H9 (cell line): ENCODE results near the gene CKB. TPM values are rescaled to one million over a fixed set of nuclear protein-coding genes. Genes with fewer than 3 reads are reported as not detected.

Experiments used
- DNase-seq: peaks from one replicate; pipeline ENCODE4 v3.0.0-alpha.2; 2017
- H2AFZ ChIP-seq: one replicate; pipeline ENCODE4 v1.6.1; 2013; ENCODE audit warnings: mild to moderate bottlenecking, low read length, control low read depth, moderate library complexity
- H2AK5ac ChIP-seq: 2 replicates; pipeline ENCODE4 v1.6.1; 2013; ENCODE audit warnings: low read length, control low read depth, mixed read lengths; ENCODE audit not compliant: insufficient read length
- H2BK120ac ChIP-seq: one replicate; pipeline ENCODE4 v1.6.1; 2013; ENCODE audit warnings: low read depth, mild to moderate bottlenecking, low read length, control low read depth, inconsistent platforms; ENCODE audit not compliant: poor library complexity, severe bottlenecking
- H2BK12ac ChIP-seq: 2 replicates; pipeline ENCODE4 v1.6.1; 2013; ENCODE audit warnings: low read length, control low read depth, mixed read lengths, low read depth; ENCODE audit not compliant: insufficient read length
- H2BK15ac ChIP-seq: 2 replicates; pipeline ENCODE4 v1.6.1; 2013; ENCODE audit warnings: low read depth, low read length, control low read depth
- H2BK20ac ChIP-seq: one replicate; pipeline ENCODE4 v1.6.1; 2013; ENCODE audit warnings: low read depth, mild to moderate bottlenecking, low read length, control low read depth, inconsistent platforms; ENCODE audit not compliant: poor library complexity, severe bottlenecking
- H2BK5ac ChIP-seq: 2 replicates; pipeline ENCODE4 v1.6.1; 2013; ENCODE audit warnings: low read length, control low read depth, mixed read lengths; ENCODE audit not compliant: insufficient read length
- H3K14ac ChIP-seq: 2 replicates; pipeline ENCODE4 v1.6.1; 2013; ENCODE audit warnings: low read length, control low read depth; ENCODE audit not compliant: insufficient read depth
- H3K18ac ChIP-seq: 2 replicates; pipeline ENCODE4 v1.6.1; 2013; ENCODE audit warnings: low read depth, mild to moderate bottlenecking, mixed read lengths, low read length, control low read depth; ENCODE audit not compliant: insufficient read length
- H3K23ac ChIP-seq: 2 replicates; pipeline ENCODE4 v1.6.1; 2013; ENCODE audit warnings: low read length, control low read depth, mixed read lengths, low read depth; ENCODE audit not compliant: insufficient read length
- H3K23me2 ChIP-seq: 2 replicates; pipeline ENCODE4 v1.6.1; 2013; ENCODE audit warnings: low read depth, mild to moderate bottlenecking, mixed read lengths, low read length, control low read depth; ENCODE audit not compliant: insufficient read length, poor library complexity, severe bottlenecking
- H3K27ac ChIP-seq: 2 replicates; pipeline ENCODE4 v1.5.1; 2013; ENCODE audit warnings: low read length, control low read depth, mixed read lengths, low read depth; ENCODE audit not compliant: insufficient read length
- H3K27me3 ChIP-seq: 2 replicates; pipeline ENCODE4 v1.6.1; 2013; ENCODE audit warnings: low read length, control low read depth, inconsistent platforms; ENCODE audit not compliant: insufficient read depth
- H3K4ac ChIP-seq: 2 replicates; pipeline ENCODE4 v1.6.1; 2013; ENCODE audit warnings: low read depth, mild to moderate bottlenecking, control low read depth, inconsistent platforms, low read length, moderate library complexity
- H3K4me1 ChIP-seq: 2 replicates; pipeline ENCODE4 v1.6.1; 2013; ENCODE audit warnings: low read length, control low read depth, inconsistent platforms; ENCODE audit not compliant: insufficient read depth
- H3K4me2 ChIP-seq: 2 replicates; pipeline ENCODE4 v1.6.1; 2013; ENCODE audit warnings: low read length, control low read depth, mixed read lengths; ENCODE audit not compliant: insufficient read length, insufficient read depth
- H3K56ac ChIP-seq: 2 replicates; pipeline ENCODE4 v1.6.1; 2013; ENCODE audit warnings: low read depth, mild to moderate bottlenecking, mixed read lengths, low read length, control low read depth; ENCODE audit not compliant: insufficient read length
- H3K79me1 ChIP-seq: 2 replicates; pipeline ENCODE4 v1.6.1; 2013; ENCODE audit warnings: low read depth, mild to moderate bottlenecking, moderate library complexity, low read length, control low read depth, inconsistent platforms; ENCODE audit not compliant: insufficient read depth, poor library complexity, severe bottlenecking
- H3K79me2 ChIP-seq: 2 replicates; pipeline ENCODE4 v1.6.1; 2013; ENCODE audit warnings: low read length, control low read depth, inconsistent platforms; ENCODE audit not compliant: insufficient read depth
- H3K9ac ChIP-seq: 2 replicates; pipeline ENCODE4 v1.6.1; 2013; ENCODE audit warnings: low read length, control low read depth, mixed read lengths; ENCODE audit not compliant: insufficient read length; ENCODE audit errors: extremely low read depth
- H3K9me3 ChIP-seq: one replicate; pipeline ENCODE4 v1.6.1; 2013; ENCODE audit warnings: low read depth, low read length, inconsistent platforms; ENCODE audit not compliant: control insufficient read depth
- H3T11ph ChIP-seq: one replicate; pipeline ENCODE4 v1.6.1; 2013; ENCODE audit warnings: mild to moderate bottlenecking, low read length, control low read depth, inconsistent platforms
- H4K20me1 ChIP-seq: one replicate; pipeline ENCODE4 v1.6.1; 2013; ENCODE audit not compliant: control insufficient read depth, insufficient read length, insufficient read depth
- H4K5ac ChIP-seq: 2 replicates; pipeline ENCODE4 v1.6.1; 2013; ENCODE audit warnings: low read depth, mild to moderate bottlenecking, mixed read lengths, low read length, control low read depth; ENCODE audit not compliant: insufficient read length
- H4K8ac ChIP-seq: replicated peaks from 2 replicates; pipeline ENCODE4 v1.6.1; 2013; ENCODE audit warnings: low read length, control low read depth, mixed read lengths, low read depth; ENCODE audit not compliant: insufficient read length
- H4K91ac ChIP-seq: 2 replicates; pipeline ENCODE4 v1.6.1; 2013; ENCODE audit warnings: low read depth, mild to moderate bottlenecking, moderate library complexity, mixed read lengths, low read length, control low read depth; ENCODE audit not compliant: insufficient read length
- H3K27ac Mint-ChIP-seq, 3 experiments: 2 replicates in 2 of 3; 3 replicates in 1 of 3; pipeline ENCODE4 v1.8.0; 2020 to 2021; ENCODE audit warnings: mixed read lengths in 3 of 3, mild to moderate bottlenecking in 1 of 3, moderate library complexity in 1 of 3
- H3K27me3 Mint-ChIP-seq: 2 replicates; pipeline ENCODE4 v1.8.0; 2021; ENCODE audit warnings: low read depth, mild to moderate bottlenecking, moderate library complexity, mixed read lengths
- H3K36me3 Mint-ChIP-seq, 3 experiments: 2 replicates in 2 of 3; 3 replicates in 1 of 3; pipeline ENCODE4 v1.8.0; 2020 to 2021; ENCODE audit warnings: low read depth in 3 of 3, mixed read lengths in 3 of 3; ENCODE audit not compliant: insufficient read depth in 1 of 3
- H3K4me1 Mint-ChIP-seq, 2 experiments: 2 replicates each; pipeline ENCODE4 v1.8.0; 2020; ENCODE audit warnings: mixed read lengths in 2 of 2
- H3K4me3 Mint-ChIP-seq, 2 experiments: 2 replicates in 1 of 2; 3 replicates in 1 of 2; pipeline ENCODE4 v1.8.0; 2020 to 2021; ENCODE audit warnings: mild to moderate bottlenecking in 2 of 2, mixed read lengths in 2 of 2, moderate library complexity in 1 of 2
- H3K9me3 Mint-ChIP-seq, 2 experiments: 2 replicates in 1 of 2; 3 replicates in 1 of 2; pipeline ENCODE4 v1.8.0; 2020; ENCODE audit warnings: mild to moderate bottlenecking in 2 of 2, mixed read lengths in 2 of 2, moderate library complexity in 1 of 2
- WGBS: extraction: QIAGEN DNeasy Blood & Tissue Kit; methylation state at CpG from one replicate; pipeline ENCODE4 v1.1.7; 2013; ENCODE audit warnings: missing lambda C conversion rate, low lambda C conversion rate, mixed read lengths; ENCODE audit not compliant: insufficient read length; ENCODE audit errors: extremely low coverage; 5-methylcytosine and 5-hydroxymethylcytosine counted together
- total RNA-seq: library from RNA; stranded (reverse); gene quantifications from 2 replicates; pipeline ENCODE4 v1.2.1, GENCODE V29; 2021
- TF ChIP-seq, protein P1 (sequence below): fragments of 200-600 bp; sonication (generic); conservative IDR thresholded peaks from 3 replicates; pipeline ENCODE4 v1.8.0; 2021; ENCODE audit warnings: antibody characterized with exemption, mild to moderate bottlenecking

CKB gene
- total RNA-seq, 1 experiment from 2014 or later, result 517 TPM

DNA sequence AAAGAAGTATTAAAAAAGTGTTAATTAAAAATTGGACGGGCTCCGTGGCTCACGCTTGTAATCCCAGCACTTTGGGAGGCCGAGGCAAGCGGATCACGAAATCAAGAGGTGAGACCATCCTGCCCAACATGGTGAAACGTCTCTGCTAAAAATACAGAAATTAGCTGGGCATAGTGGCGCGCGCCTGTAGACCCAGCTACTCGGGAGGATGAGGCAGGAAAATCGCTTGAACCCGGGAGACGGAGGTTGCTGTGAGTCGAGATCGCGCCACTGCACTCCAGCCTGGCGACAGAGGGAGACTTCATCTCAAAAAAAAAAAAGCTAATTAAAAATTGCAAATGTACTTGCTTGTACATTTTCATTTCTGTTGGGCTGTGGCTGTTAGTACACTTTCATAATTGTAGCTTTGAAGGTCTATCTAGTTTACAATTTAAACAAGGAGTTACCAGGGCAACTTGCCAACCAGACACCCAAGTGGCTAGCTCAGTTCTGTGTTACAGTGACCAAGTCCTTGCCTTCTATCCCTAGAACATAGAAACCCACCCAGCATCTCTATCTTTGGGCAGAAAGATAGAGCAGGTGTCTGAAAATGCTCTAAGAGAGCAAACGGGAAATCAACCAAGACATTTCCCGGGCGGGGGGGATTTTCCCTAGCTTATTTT, 41.3 kb upstream of the CKB start:
- no peak overlapping the region for H3K27ac ChIP-seq
- H3K4me1 ChIP-seq, result no peaks in the 10 kb centered on the region
- no peak overlapping the region for H3K18ac ChIP-seq
- no peaks in the 10 kb centered on the region for H3K27me3 Mint-ChIP-seq
- H3K79me1 ChIP-seq, result peaks cover 7% of the 10 kb centered on the region
- no peak overlapping the region for H2BK20ac ChIP-seq
- peaks cover 27 to 30% of the 10 kb centered on the region in 2 experiments for H3K4me1 Mint-ChIP-seq
- TF ChIP-seq, protein P1, sequence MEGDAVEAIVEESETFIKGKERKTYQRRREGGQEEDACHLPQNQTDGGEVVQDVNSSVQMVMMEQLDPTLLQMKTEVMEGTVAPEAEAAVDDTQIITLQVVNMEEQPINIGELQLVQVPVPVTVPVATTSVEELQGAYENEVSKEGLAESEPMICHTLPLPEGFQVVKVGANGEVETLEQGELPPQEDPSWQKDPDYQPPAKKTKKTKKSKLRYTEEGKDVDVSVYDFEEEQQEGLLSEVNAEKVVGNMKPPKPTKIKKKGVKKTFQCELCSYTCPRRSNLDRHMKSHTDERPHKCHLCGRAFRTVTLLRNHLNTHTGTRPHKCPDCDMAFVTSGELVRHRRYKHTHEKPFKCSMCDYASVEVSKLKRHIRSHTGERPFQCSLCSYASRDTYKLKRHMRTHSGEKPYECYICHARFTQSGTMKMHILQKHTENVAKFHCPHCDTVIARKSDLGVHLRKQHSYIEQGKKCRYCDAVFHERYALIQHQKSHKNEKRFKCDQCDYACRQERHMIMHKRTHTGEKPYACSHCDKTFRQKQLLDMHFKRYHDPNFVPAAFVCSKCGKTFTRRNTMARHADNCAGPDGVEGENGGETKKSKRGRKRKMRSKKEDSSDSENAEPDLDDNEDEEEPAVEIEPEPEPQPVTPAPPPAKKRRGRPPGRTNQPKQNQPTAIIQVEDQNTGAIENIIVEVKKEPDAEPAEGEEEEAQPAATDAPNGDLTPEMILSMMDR, result no peak
- no peak for DNase-seq
- no peaks in the 10 kb centered on the region for H3K9me3 ChIP-seq
- no peak overlapping the region for H2BK120ac ChIP-seq
- H3K79me2 ChIP-seq, result peaks cover 34% of the 10 kb centered on the region; the same call in 1 of the 2 replicates
- no CpG with 5 or more reads among the region's 21 CpGs for whole genome bisulfite sequencing
- H3K4ac ChIP-seq, result no peak overlapping the region
- no peak overlapping the region for H3T11ph ChIP-seq
- H3K9ac ChIP-seq, result peak overlapping the region; percentile 77
- no peak overlapping the region for H2BK15ac ChIP-seq
- H4K5ac ChIP-seq, result no peak overlapping the region
- no peaks in the 10 kb centered on the region for H3K9me3 Mint-ChIP-seq
- H2AK5ac ChIP-seq, result no peak overlapping the region
- H3K36me3 Mint-ChIP-seq, result peaks cover 18 to 20% (median 19%) of the 10 kb centered on the region in 3 experiments
- H3K27me3 ChIP-seq, result no peaks in the 10 kb centered on the region
- H2BK5ac ChIP-seq, result no peak overlapping the region
- no peak overlapping the region for H4K8ac ChIP-seq
- peak overlapping the region; percentile 99 for H3K4me2 ChIP-seq
- H4K91ac ChIP-seq, result no peak overlapping the region
- H3K14ac ChIP-seq, result no peak overlapping the region
- H4K20me1 ChIP-seq, result no peaks in the 10 kb centered on the region
- H3K4me3 Mint-ChIP-seq, result peak overlapping the region; percentile 85 to 98
- H3K23ac ChIP-seq, result no peak overlapping the region
- no peak overlapping the region for H2AFZ ChIP-seq
- no peak overlapping the region for H2BK12ac ChIP-seq
- peaks cover 13% of the 10 kb centered on the region for H3K23me2 ChIP-seq
- peak overlapping the region in 1 of 3 experiments; percentile 44; a peak in 1 of 7 replicates for H3K27ac Mint-ChIP-seq
- no peak overlapping the region for H3K56ac ChIP-seq
